HEK293T (cell line): ENCODE data around the gene PCYT2.

Experiments
- CTCF ChIA-PET: fragments of 350-600 bp; formaldehyde crosslinking; extraction: SDS; loops from one replicate; lab custom pipeline; 2021; ENCODE audit warnings: antibody characterized with exemption, inconsistent platforms; lab: Yijun Ruan, JAX
- POLR2A ChIA-PET: fragments of 350-600 bp; formaldehyde crosslinking; extraction: SDS; loops from one replicate; lab custom pipeline; 2020; ENCODE audit warnings: antibody characterized with exemption, inconsistent platforms; lab: Yijun Ruan, JAX
- DNase-seq: peaks from one replicate; pipeline ENCODE4 v3.0.0; 2012; ENCODE audit warnings: mixed read lengths; ENCODE audit errors: extremely low spot score
- ARNT ChIP-seq: fragments of 450-650 bp; IDR thresholded peaks from 2 replicates; pipeline ENCODE4 v1.6.1; 2017; ENCODE audit warnings: mild to moderate bottlenecking
- BHLHE40 ChIP-seq: fragments of 450-650 bp; IDR thresholded peaks from 2 replicates; pipeline ENCODE4 v1.6.1; 2016; ENCODE audit warnings: mild to moderate bottlenecking, moderate library complexity, borderline replicate concordance
- CTBP1 ChIP-seq: fragments of 450-650 bp; IDR thresholded peaks from 2 replicates; pipeline ENCODE4 v1.6.1; 2016; ENCODE audit warnings: borderline replicate concordance
- ELF4 ChIP-seq: fragments of 450-650 bp; IDR thresholded peaks from 2 replicates; pipeline ENCODE4 v1.6.1; 2017; ENCODE audit warnings: antibody characterized with exemption
- FOXA1 ChIP-seq: fragments of 450-650 bp; IDR thresholded peaks from 2 replicates; pipeline ENCODE4 v1.6.1; 2016; ENCODE audit warnings: mild to moderate bottlenecking
- FOXK2 ChIP-seq: fragments of 450-650 bp; IDR thresholded peaks from 2 replicates; pipeline ENCODE4 v1.6.1; 2016; ENCODE audit warnings: mild to moderate bottlenecking
- FOXM1 ChIP-seq: fragments of 450-650 bp; IDR thresholded peaks from 2 replicates; pipeline ENCODE4 v1.6.1; 2017; ENCODE audit warnings: mild to moderate bottlenecking, borderline replicate concordance
- HDGF ChIP-seq: fragments of 450-650 bp; IDR thresholded peaks from 2 replicates; pipeline ENCODE4 v1.6.1; 2017; ENCODE audit warnings: antibody characterized with exemption, borderline replicate concordance
- L3MBTL2 ChIP-seq: fragments of 450-650 bp; conservative IDR thresholded peaks from 2 replicates; pipeline ENCODE4 v1.6.1; 2016; ENCODE audit warnings: mild to moderate bottlenecking
- LEF1 ChIP-seq: fragments of 450-650 bp; IDR thresholded peaks from 2 replicates; pipeline ENCODE4 v1.6.1; 2017; ENCODE audit warnings: mild to moderate bottlenecking, borderline replicate concordance
- NFRKB ChIP-seq: fragments of 450-650 bp; IDR thresholded peaks from 2 replicates; pipeline ENCODE4 v1.6.1; 2016; ENCODE audit warnings: mild to moderate bottlenecking, moderate library complexity
- PKNOX1 ChIP-seq: fragments of 450-650 bp; IDR thresholded peaks from 2 replicates; pipeline ENCODE4 v1.6.1; 2016
- SP1 ChIP-seq: fragments of 450-650 bp; IDR thresholded peaks from 2 replicates; pipeline ENCODE4 v1.6.1; 2017
- SUZ12 ChIP-seq: fragments of 450-650 bp; IDR thresholded peaks from 2 replicates; pipeline ENCODE4 v1.6.1; 2016; ENCODE audit warnings: mild to moderate bottlenecking
- TARDBP ChIP-seq: fragments of 450-650 bp; IDR thresholded peaks from 2 replicates; pipeline ENCODE4 v1.6.1; 2016
- ZNF384 ChIP-seq: fragments of 450-650 bp; IDR thresholded peaks from 2 replicates; pipeline ENCODE4 v1.6.1; 2016

The PCYT2 gene

GRCh38 chr17:81851423-81851822 is 59.8 kb downstream of the PCYT2 start:
- TF ChIP-seq SP1 (no peak), ZNF384 (no peak), LEF1 (no peak), TARDBP (no peak), ELF4 (no peak), HDGF (no peak), PKNOX1 (no peak), FOXK2 (no peak), FOXA1 (no peak), SUZ12 (no peak), BHLHE40 (no peak), CTBP1 (no peak), FOXM1 (no peak), ARNT (no peak), NFRKB (no peak), L3MBTL2 (no peak)
- POLR2A ChIA-PET = interaction anchor here (1.0 to 2.1 kb wide), 6 partner anchors 8 to 18 kb away, joined by 3 to 9 read pairs (median 4); partner anchors contain the start of genes MCRIP1 and P4HB
- CTCF ChIA-PET = no interaction called here
- DNase-seq = no peak
